Mammary epithelial cell (primary cell): ENCODE measurements around the gene MUC12.

Experiments used
- CTCF ChIP-seq, 2 donors: IDR thresholded peaks in 1 of 2; conservative IDR thresholded peaks in 1 of 2; 2 replicates each; pipeline ENCODE4 v1.5.1; 2011 to 2012; ENCODE audit warnings: inconsistent platforms in 2 of 2, low read length in 2 of 2, mild to moderate bottlenecking in 2 of 2, control low read depth in 1 of 2, low read depth in 1 of 2; ENCODE audit not compliant: insufficient read depth in 1 of 2; ENCODE audit errors: extremely low read depth in 1 of 2
- EZH2 ChIP-seq: IDR thresholded peaks from 2 replicates; pipeline ENCODE4 v1.6.1; 2012; ENCODE audit warnings: low read length, inconsistent platforms, borderline replicate concordance

GRCh38 chr7:101021703-101022102, 52.3 kb downstream of the MUC12 start:
- TF ChIP-seq CTCF (conservative IDR thresholded peaks at IDR 0.05 in 1 of 2, IDR thresholded peaks at IDR 0.05 in 1 of 2; ENCODE audit: extremely low read depth in 1 of 2, insufficient read depth in 1 of 2, low read depth in 1 of 2, low read length in 2 of 2) (no peak), EZH2 (no peak)
